AG09319 (cell line): ENCODE data around the gene PLEKHG4.
A peak's percentile ranks its signal among the peaks of the same experiment; 100 is the strongest.

Source experiments
- DNase-seq: peaks from one replicate; pipeline ENCODE4 v3.0.0-alpha.2; 2010; ENCODE audit warnings: low read depth; ENCODE audit errors: extremely low read depth
- CTCF ChIP-seq: IDR thresholded peaks from 2 replicates; pipeline ENCODE4 v1.5.1; 2011; ENCODE audit warnings: low read depth, mild to moderate bottlenecking, inconsistent platforms, low read length, moderate library complexity

PLEKHG4 gene

GRCh38 chr16:67311607-67312488 lies 32.5 kb downstream of the PLEKHG4 start:
- no peak for TF ChIP-seq CTCF
- DNase-seq = peak; percentile 97

DNA sequence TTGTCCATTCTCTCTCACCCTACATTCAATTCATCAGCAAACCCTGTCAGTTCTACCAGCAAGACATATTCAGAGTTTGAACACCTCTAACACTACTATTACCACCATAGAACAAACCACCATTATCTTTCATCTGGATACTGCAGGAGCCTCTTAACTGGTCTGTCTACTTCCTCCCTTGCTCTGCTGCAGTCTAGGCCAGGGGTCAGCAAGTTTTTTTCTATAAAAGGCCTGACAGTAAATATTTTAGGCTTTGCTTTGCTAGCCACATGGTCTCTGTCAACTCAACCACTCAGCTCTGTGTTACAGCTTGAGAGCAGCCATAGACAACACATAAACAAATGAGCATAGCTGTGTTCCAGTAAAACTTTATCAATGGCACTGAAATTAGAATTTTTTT lies 33.4 kb downstream of the PLEKHG4 start:
- no peak for TF ChIP-seq CTCF
- no peak for DNase-seq

GRCh38 chr16:67317853-67318252 lies 38.5 kb downstream of the PLEKHG4 start:
- no peak for DNase-seq
- TF ChIP-seq CTCF = no peak

GRCh38 chr16:67326115-67326471 lies 46.8 kb downstream of the PLEKHG4 start:
- TF ChIP-seq CTCF = no peak
- DNase-seq = no peak

DNA sequence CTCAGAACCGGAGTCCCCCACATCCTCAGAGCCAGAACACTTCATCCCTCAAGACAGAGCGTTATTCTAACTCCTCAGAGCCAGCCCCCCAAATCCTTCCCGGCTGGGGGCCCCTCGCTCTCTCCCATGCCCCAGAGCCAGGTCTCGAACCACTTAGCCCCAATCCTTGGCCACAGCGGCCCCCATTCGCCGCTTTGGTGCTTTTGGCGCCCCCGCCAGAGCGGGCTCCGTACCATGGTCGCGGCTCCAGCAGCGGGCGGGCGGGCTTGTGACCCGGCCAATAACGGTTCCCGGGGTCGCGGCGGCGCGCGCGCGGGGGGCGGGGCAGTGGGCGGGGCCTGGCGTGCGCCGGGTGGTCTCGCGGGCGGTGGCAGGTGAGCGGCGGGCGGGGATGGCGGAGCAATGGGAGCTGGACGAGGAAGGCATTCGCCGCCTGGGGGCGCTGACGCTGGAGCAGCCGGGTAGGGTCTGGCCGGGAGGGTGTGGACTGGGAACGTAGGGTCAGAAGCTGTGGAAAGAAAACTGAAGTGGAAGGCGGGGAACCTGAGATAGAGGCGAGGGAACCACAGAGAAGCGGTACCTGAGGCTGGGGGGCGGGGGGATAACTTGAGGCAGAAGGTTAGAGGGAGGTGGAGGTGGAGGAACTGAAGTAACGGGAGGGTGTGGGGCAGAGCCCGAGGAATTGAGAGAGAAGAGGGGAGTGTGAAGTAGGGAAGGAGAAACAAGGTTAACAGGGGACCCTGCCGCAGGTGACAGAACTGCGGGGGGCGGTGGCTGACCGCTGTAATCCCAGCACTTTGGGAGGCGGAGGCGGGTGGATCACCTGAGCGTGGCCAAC lies 47.4 kb downstream of the PLEKHG4 start, which contains the start of the genes KCTD19 and LRRC36:
KCTD19 (minus strand) TSS at position 270 of the 838 bp plus-strand sequence; CDS start at position 236, 34 bp downstream.
LRRC36 (plus strand) TSS at position 344 of the 838 bp plus-strand sequence; CDS start at position 392, 48 bp downstream.
- peak; percentile 36 for TF ChIP-seq CTCF
- DNase-seq = no peak

GRCh38 chr16:67327743-67328142 lies 48.4 kb downstream of the PLEKHG4 start:
- TF ChIP-seq CTCF = no peak
- no peak for DNase-seq

- TF ChIP-seq CTCF = no peak
- no peak for DNase-seq
These were observed 50.6 kb downstream of the PLEKHG4 start for GRCh38 chr16:67329901-67330300.
